Progenitor cell of endocrine pancreas (in vitro differentiated cells): ENCODE measurements around the gene CPZ. TPM values are rescaled to one million over a fixed set of nuclear protein-coding genes. Genes with fewer than 3 reads are reported as not detected.

ENCODE experiments used
- DNase-seq: peaks from one replicate; pipeline ENCODE4 v3.0.0; 2021; ENCODE audit warnings: low spot score; ENCODE audit not compliant: unreplicated experiment
- H3K27ac Mint-ChIP-seq: 2 replicates; pipeline ENCODE4 v1.8.0; 2021; ENCODE audit warnings: mild to moderate bottlenecking, moderate library complexity, mixed read lengths
- H3K27me3 Mint-ChIP-seq: 2 replicates; pipeline ENCODE4 v1.8.0; 2021; ENCODE audit warnings: mixed read lengths
- H3K36me3 Mint-ChIP-seq: 2 replicates; pipeline ENCODE4 v1.8.0; 2022; ENCODE audit warnings: mixed read lengths; ENCODE audit not compliant: insufficient read depth
- H3K4me1 Mint-ChIP-seq: 2 replicates; pipeline ENCODE4 v1.8.0; 2021; ENCODE audit warnings: low read depth, mixed read lengths
- H3K4me3 Mint-ChIP-seq: 2 replicates; pipeline ENCODE4 v1.8.0; 2021; ENCODE audit warnings: low read depth, mild to moderate bottlenecking, moderate library complexity, mixed read lengths
- H3K9me3 Mint-ChIP-seq: 2 replicates; pipeline ENCODE4 v1.8.0; 2021; ENCODE audit warnings: low read depth, mixed read lengths
- total RNA-seq: library from RNA; stranded (reverse); gene quantifications from 2 replicates; pipeline ENCODE4 v1.2.1, GENCODE V29; 2021
- TF ChIP-seq, protein P1 (sequence below): fragments of 200-600 bp; sonication (generic); IDR thresholded peaks from one replicate; pipeline ENCODE4 v1.5.0; 2021; ENCODE audit warnings: antibody characterized with exemption, mild to moderate bottlenecking; ENCODE audit not compliant: unreplicated experiment

Gene CPZ
- total RNA-seq, 1 donor from 2014 or later = 0.19 TPM

DNA sequence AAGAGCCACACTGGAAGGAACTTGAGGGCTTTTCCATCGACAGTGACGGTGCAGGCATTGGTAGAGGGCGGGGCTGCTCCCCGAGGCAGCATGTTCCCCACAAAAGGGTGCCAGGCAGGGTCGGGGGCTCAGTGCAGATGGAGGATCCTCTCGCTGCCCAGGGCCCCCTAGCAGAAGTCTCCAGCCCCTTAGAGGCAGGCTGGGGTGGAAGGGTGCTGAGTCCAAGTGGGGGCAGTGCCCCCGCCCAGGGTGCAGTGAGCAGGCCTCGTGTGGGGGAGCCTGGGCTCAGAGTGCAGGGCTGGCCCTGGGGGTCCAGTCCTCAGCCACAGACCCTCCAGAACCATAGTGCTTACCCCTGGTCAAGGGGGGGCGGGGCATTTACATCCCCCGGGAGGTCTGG is 9.0 kb downstream of the CPZ start:
- H3K4me3 Mint-ChIP-seq = no peak overlapping the region
- H3K9me3 Mint-ChIP-seq = no peaks in the 10 kb centered on the region
- H3K27ac Mint-ChIP-seq = no peak overlapping the region
- no peaks in the 10 kb centered on the region for H3K4me1 Mint-ChIP-seq
- no peak for DNase-seq
- H3K36me3 Mint-ChIP-seq = no peaks in the 10 kb centered on the region
- H3K27me3 Mint-ChIP-seq = peaks cover 4% of the 10 kb centered on the region
- TF ChIP-seq, protein P1, sequence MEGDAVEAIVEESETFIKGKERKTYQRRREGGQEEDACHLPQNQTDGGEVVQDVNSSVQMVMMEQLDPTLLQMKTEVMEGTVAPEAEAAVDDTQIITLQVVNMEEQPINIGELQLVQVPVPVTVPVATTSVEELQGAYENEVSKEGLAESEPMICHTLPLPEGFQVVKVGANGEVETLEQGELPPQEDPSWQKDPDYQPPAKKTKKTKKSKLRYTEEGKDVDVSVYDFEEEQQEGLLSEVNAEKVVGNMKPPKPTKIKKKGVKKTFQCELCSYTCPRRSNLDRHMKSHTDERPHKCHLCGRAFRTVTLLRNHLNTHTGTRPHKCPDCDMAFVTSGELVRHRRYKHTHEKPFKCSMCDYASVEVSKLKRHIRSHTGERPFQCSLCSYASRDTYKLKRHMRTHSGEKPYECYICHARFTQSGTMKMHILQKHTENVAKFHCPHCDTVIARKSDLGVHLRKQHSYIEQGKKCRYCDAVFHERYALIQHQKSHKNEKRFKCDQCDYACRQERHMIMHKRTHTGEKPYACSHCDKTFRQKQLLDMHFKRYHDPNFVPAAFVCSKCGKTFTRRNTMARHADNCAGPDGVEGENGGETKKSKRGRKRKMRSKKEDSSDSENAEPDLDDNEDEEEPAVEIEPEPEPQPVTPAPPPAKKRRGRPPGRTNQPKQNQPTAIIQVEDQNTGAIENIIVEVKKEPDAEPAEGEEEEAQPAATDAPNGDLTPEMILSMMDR = no peak

DNA sequence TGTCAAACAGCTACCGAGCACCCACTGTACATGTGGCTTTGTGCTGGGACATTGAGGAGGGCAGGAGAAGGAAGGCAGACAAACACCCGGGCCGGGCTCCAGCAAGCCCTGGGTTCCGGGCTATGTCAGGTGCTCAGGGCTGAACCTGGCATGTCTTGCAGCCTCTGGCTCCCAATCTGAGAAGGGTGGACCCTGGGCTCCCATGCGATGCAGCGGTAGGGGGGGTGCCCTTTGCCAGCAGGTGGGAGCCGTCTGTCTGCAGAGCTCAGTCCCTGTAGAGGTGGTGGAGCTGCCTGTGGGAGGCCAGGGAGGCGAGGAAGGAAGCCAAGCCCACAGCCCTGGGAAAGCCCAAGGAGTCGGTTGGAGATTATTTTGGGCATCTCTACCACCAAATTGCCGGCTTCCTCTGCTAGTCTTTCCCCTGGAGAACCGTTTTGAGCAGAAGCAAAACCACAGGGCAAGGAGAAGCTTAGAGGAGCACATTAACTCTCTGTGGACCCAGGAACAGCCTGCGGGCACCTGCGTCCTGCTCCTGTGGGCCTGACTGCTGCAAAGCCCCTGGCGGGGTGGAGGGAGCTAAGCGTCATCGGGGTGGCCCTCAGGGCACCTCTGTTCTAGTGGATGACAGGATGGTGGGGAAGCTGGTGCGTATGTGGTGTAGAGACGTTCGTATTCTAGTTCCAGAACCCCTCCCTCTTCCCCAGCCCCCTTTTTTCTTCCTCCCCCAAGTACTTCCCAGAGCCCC is 10.3 kb downstream of the CPZ start:
- TF ChIP-seq, protein P1 = no peak
- H3K36me3 Mint-ChIP-seq = no peaks in the 10 kb centered on the region
- no peak overlapping the region for H3K4me3 Mint-ChIP-seq
- H3K4me1 Mint-ChIP-seq = no peaks in the 10 kb centered on the region
- no peaks in the 10 kb centered on the region for H3K9me3 Mint-ChIP-seq
- DNase-seq = no peak
- H3K27me3 Mint-ChIP-seq = peaks cover 4% of the 10 kb centered on the region
- H3K27ac Mint-ChIP-seq = no peak overlapping the region

DNA sequence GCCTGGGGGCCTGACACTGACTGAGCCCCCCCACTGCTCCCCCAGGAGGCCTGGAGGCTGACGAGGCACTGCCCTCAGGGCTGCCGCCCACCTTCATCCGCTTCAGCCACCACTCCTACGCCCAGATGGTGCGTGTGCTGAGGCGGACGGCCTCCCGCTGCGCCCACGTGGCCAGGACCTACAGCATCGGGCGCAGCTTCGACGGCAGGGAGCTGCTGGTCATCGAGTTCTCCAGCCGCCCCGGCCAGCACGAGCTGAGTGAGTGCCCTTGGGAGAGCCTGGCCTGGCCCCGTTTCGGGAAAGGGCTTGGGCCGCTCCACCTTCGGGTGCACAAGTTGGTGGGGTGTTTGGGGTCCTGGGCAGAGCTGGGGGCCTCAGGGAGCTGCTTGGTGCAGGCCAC is 11.4 kb downstream of the CPZ start:
- H3K9me3 Mint-ChIP-seq = no peaks in the 10 kb centered on the region
- no peaks in the 10 kb centered on the region for H3K36me3 Mint-ChIP-seq

DNA sequence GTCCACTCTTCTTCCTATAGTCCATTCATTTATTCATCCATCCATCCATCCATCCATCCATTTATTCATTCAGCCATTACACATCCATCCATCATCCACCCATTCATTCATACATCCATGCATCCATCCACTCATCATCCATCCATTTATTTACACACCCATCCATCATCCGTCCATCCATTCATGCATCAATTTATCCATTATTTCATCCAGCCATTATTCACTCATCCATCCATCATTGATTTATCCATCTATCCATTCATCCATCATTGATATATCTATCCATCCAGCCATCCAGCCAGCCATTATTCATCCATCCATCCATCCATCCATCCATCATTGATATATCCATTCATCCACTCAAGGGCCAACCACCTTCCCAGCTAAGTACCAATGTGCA is 12.7 kb downstream of the CPZ start:
- no peaks in the 10 kb centered on the region for H3K4me1 Mint-ChIP-seq
- H3K36me3 Mint-ChIP-seq = no peaks in the 10 kb centered on the region
- no peak for DNase-seq
- TF ChIP-seq, protein P1 = no peak
- H3K9me3 Mint-ChIP-seq = no peaks in the 10 kb centered on the region
- no peak overlapping the region for H3K27ac Mint-ChIP-seq
- H3K4me3 Mint-ChIP-seq = no peak overlapping the region
- peaks cover 20% of the 10 kb centered on the region for H3K27me3 Mint-ChIP-seq

More for the DNA sequence above, 11.4 kb downstream of the CPZ start:
- H3K27ac Mint-ChIP-seq = no peak overlapping the region
- DNase-seq = no peak
- peaks cover 9% of the 10 kb centered on the region for H3K27me3 Mint-ChIP-seq
- TF ChIP-seq, protein P1 = no peak
- H3K4me1 Mint-ChIP-seq = no peaks in the 10 kb centered on the region
- no peak overlapping the region for H3K4me3 Mint-ChIP-seq

DNA sequence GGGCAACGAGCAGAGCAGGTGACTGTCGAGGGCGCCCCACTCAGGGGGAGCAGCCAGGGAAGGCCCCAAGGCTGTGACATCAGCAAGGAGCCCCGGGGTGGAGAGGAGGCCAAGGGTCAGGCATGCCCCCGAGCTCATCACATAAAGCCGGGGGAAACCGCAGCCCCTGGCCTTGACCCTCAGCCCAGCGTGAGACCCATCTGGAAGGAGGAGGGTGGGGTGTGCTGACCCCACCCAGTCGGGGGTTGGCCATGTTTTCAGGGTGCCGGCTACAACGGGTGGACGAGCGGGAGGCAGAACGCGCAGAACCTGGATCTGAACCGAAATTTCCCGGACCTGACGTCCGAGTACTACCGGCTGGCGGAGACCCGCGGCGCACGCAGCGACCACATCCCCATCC is 13.9 kb downstream of the CPZ start:
- TF ChIP-seq, protein P1 = no peak
- Mint-ChIP-seq H3K4me3 (no peak overlapping the region), H3K4me1 (no peaks in the 10 kb centered on the region), H3K36me3 (no peaks in the 10 kb centered on the region), H3K27me3 (peaks cover 25% of the 10 kb centered on the region), H3K9me3 (no peaks in the 10 kb centered on the region), H3K27ac (no peak overlapping the region)
- no peak for DNase-seq
